K562 (cell line): ENCODE measurements around the gene C4A. TPM values are rescaled to one million over a fixed set of nuclear protein-coding genes. Genes with fewer than 3 reads are reported as not detected.

Source experiments
- BCL6 ChIP-seq: fragments of 250-450 bp; sonication (Bioruptor Pico); IDR thresholded peaks from 2 replicates; pipeline ENCODE4 v1.4.0; 2020
- BRCA1 ChIP-seq, 2 experiments: fragments of 450-650 bp in 1 of 2; sonication (generic) in 1 of 2; formaldehyde crosslinking in 1 of 2; IDR thresholded peaks; 2 replicates each; pipeline versions ENCODE4 v1.5.0 to v1.6.1; 2017 to 2020; ENCODE audit warnings: mild to moderate bottlenecking in 1 of 2, missing genetic modification reagents in 1 of 2
- CREB1 ChIP-seq, 2 experiments: sonication (generic) in 1 of 2; formaldehyde crosslinking in 1 of 2; IDR thresholded peaks; 2 replicates each; pipeline versions ENCODE4 v1.6.1 to v1.8.0; 2012 to 2022; ENCODE audit warnings: inconsistent platforms in 1 of 2, mild to moderate bottlenecking in 1 of 2, missing genetic modification reagents in 1 of 2, moderate library complexity in 1 of 2
- ETS1 ChIP-seq: conservative IDR thresholded peaks from 2 replicates; pipeline ENCODE4 v1.6.1; 2011; ENCODE audit warnings: low read depth, mild to moderate bottlenecking, low read length; ENCODE audit not compliant: control insufficient read depth
- EWSR1 ChIP-seq: fragments of 450-650 bp; IDR thresholded peaks from 2 replicates; pipeline ENCODE4 v1.6.1; 2018; ENCODE audit warnings: borderline replicate concordance, mild to moderate bottlenecking, low read depth, moderate library complexity; ENCODE audit not compliant: partially characterized antibody
- FOXJ3 ChIP-seq: sonication (generic); formaldehyde crosslinking; IDR thresholded peaks from 2 replicates; pipeline ENCODE4 v1.4.0; 2020; ENCODE audit warnings: mild to moderate bottlenecking, missing genetic modification reagents
- GABPB1 ChIP-seq: sonication (generic); formaldehyde crosslinking; IDR thresholded peaks from 2 replicates; pipeline ENCODE4 v1.8.0; 2022; ENCODE audit warnings: mild to moderate bottlenecking, missing genetic modification reagents
- MAFF ChIP-seq: IDR thresholded peaks from 2 replicates; pipeline ENCODE4 v1.6.1; 2012; ENCODE audit warnings: low read length, improper control_type of control experiment
- POLR2A ChIP-seq: fragments of 450-650 bp; conservative IDR thresholded peaks from 2 replicates; pipeline ENCODE4 v1.6.1; 2016
- RBM14 ChIP-seq: fragments of 200-400 bp; formaldehyde crosslinking; IDR thresholded peaks from 2 replicates; pipeline ENCODE4 v1.6.1; 2018; ENCODE audit warnings: low read depth, mild to moderate bottlenecking, low read length, moderate library complexity, borderline replicate concordance; ENCODE audit not compliant: insufficient read depth
- RERE ChIP-seq: sonication (generic); formaldehyde crosslinking; IDR thresholded peaks from 2 replicates; pipeline ENCODE4 v1.8.0; 2023; ENCODE audit warnings: missing genetic modification reagents, mild to moderate bottlenecking, borderline replicate concordance
- TCF15 ChIP-seq: fragments of 250-450 bp; sonication (Bioruptor Pico); IDR thresholded peaks from 2 replicates; pipeline ENCODE4 v1.8.0; 2022; ENCODE audit warnings: moderate library complexity, mild to moderate bottlenecking, inconsistent platforms
- TRIM25 ChIP-seq: fragments of 450-650 bp; IDR thresholded peaks from 2 replicates; pipeline ENCODE4 v1.7.0; 2016; ENCODE audit warnings: borderline replicate concordance
- YY1 ChIP-seq, 3 experiments: IDR thresholded peaks; 2 replicates each; pipeline ENCODE4 v1.6.1; 2011; ENCODE audit warnings: low read length in 2 of 3, mild to moderate bottlenecking in 2 of 3, moderate library complexity in 2 of 3, borderline replicate concordance in 1 of 3, control low read depth in 1 of 3, low read depth in 1 of 3; ENCODE audit not compliant: insufficient read depth in 3 of 3, insufficient replicate concordance in 2 of 3, control insufficient read depth in 1 of 3, insufficient read length in 1 of 3; ENCODE audit errors: extremely low read depth in 1 of 3
- ZNF589 ChIP-seq: fragments of 200-800 bp; sonication (Bioruptor generic); IDR thresholded peaks from 2 replicates; pipeline ENCODE4 v1.6.1; 2016; ENCODE audit warnings: low read depth, missing genetic modification characterization, missing compliant biosample characterization
- polyA plus RNA-seq, 8 experiments: library from polyadenylated mRNA; depleted of rRNA in 4 of 8; stranded (reverse) in 5 of 8; unstranded in 3 of 8; fragments of >200 nt; fragmentation: Nextera tagmentation in 2 of 8; fragmentation: Illumina TruSeq in 1 of 8; extraction: Ambion mirVana in 2 of 8; extraction: Trizol in 1 of 8; gene quantifications; 2 replicates each; pipeline versions ENCODE4 v1.2.1 to v1.2.3, GENCODE V29; 2011 to 2014; ENCODE audit warnings: inconsistent platforms in 1 of 8, missing spikeins in 1 of 8
- total RNA-seq, 7 experiments: library from RNA; depleted of rRNA in 6 of 7; stranded (reverse); fragments of >200 nt in 6 of 7; fragmentation: Illumina TruSeq in 2 of 7; extraction: Trizol in 2 of 7; gene quantifications; 2 replicates each; pipeline versions ENCODE4 v1.2.1 to v1.2.3, GENCODE V29; 2011 to 2021; ENCODE audit warnings: low replicate concordance in 1 of 7

Gene C4A
- total and polyA plus RNA-seq, 9 of the 15 experiments (the other 6 are each of a cell fraction or from before 2014, with no cell fraction given): 0.27 to 7.6 (median 5.0) TPM

- TF ChIP-seq ETS1 (no peak), EWSR1 (no peak), ZNF589 (CRISPR knock-in tag) (no peak), BRCA1 (IDR thresholded peaks at IDR 0.05) (no peak), BRCA1 (CRISPR knock-in tag; IDR thresholded peaks at IDR 0.05) (no peak), GABPB1 (peak; percentile 54; the same call in 1 of the 2 replicates), BCL6 (CRISPR knock-in tag) (no peak), TRIM25 (no peak), RERE (CRISPR knock-in tag) (0 out of 2 replicates have a peak, but pooled peaks have one; percentile 31), RBM14 (no peak), TCF15 (CRISPR knock-in tag) (no peak), FOXJ3 (CRISPR knock-in tag) (no peak), MAFF (no peak), YY1 (IDR thresholded peaks at IDR 0.05; ENCODE audit: borderline replicate concordance in 1 of 3, control insufficient read depth in 1 of 3, extremely low read depth in 1 of 3, insufficient read depth in 3 of 3, insufficient read length in 1 of 3, insufficient replicate concordance in 2 of 3, low read depth in 1 of 3, low read length in 2 of 3) (peak in 1 of 3 experiments; percentile 7), POLR2A (no peak), CREB1 (IDR thresholded peaks at IDR 0.05) (no peak), CREB1 (CRISPR knock-in tag; IDR thresholded peaks at IDR 0.05) (0 out of 2 replicates have a peak, but pooled peaks have one; percentile 14)
Measured at GRCh38 chr6:32046450-32047083, 64.7 kb downstream of the C4A start (continued).
